ENCODE data around the gene PIK3CA.

DNA sequence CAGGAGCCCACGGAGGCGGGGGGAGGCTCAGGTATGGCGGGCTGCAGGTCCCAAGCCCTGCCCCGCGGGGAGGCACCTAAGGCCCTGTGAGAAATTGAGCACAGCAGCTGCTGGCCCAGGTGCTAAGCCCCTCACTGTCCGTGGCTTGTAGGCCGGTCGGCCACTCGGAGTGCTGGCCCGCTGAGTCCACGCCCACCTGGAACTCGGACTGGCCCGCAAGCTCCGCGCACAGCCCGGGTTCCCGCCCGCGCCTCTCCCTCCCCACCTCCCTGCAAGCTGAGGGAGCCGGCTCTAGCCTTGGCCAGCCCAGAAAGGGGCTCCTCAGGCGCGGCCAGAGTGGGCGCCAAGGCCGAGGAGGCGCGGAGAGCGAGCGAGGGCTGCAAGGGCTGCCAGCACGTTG lies 115.0 kb downstream of the PIK3CA start:
- TF ChIP-seq EP300 (IDR thresholded peaks at IDR 0.05; ENCODE audit: borderline replicate concordance) (no peak), TAF1 (IDR thresholded peaks at IDR 0.05; ENCODE audit: low read depth) (no peak), CEBPB (IDR thresholded peaks at IDR 0.05) (no peak), USF1 (IDR thresholded peaks at IDR 0.05) (no peak), RAD21 (IDR thresholded peaks at IDR 0.05; ENCODE audit: low read depth) (no peak), CREB1 (IDR thresholded peaks at IDR 0.05; ENCODE audit: low read depth) (no peak), ZBTB7A (IDR thresholded peaks at IDR 0.05; ENCODE audit: low read depth) (no peak), EGR1 (IDR thresholded peaks at IDR 0.05) (no peak), REST (IDR thresholded peaks at IDR 0.05; ENCODE audit: low read depth) (no peak), YY1 (IDR thresholded peaks at IDR 0.05; ENCODE audit: low read depth) (no peak)
- TF ChIP-seq, protein P1, sequence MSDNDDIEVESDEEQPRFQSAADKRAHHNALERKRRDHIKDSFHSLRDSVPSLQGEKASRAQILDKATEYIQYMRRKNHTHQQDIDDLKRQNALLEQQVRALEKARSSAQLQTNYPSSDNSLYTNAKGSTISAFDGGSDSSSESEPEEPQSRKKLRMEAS (IDR thresholded peaks at IDR 0.05) = no peak
